Smooth muscle cell (in vitro differentiated cells): ENCODE measurements around the gene KLHL15. TPM values are rescaled to one million over a fixed set of nuclear protein-coding genes. Genes with fewer than 3 reads are reported as not detected.

Experiments
- DNase-seq: peaks from one replicate; lab custom pipeline; 2025; ENCODE audit not compliant: unreplicated experiment; lab: John Stamatoyannopoulos, UW
- H2AFZ ChIP-seq: fragments of 200-600 bp; sonication (generic); 2 replicates; pipeline ENCODE4 v1.6.0; 2016; ENCODE audit warnings: antibody characterized with exemption, low read depth, mild to moderate bottlenecking
- H3F3A ChIP-seq: fragments of 200-600 bp; sonication (generic); 2 replicates; pipeline ENCODE4 v1.6.0; 2017; ENCODE audit warnings: antibody characterized with exemption, low read depth
- H3K27ac ChIP-seq: fragments of 200-600 bp; sonication (generic); 2 replicates; pipeline ENCODE4 v1.5.1; 2016; ENCODE audit warnings: low read depth, mild to moderate bottlenecking
- H3K27me3 ChIP-seq: fragments of 200-600 bp; sonication (generic); 2 replicates; pipeline ENCODE4 v1.6.1; 2016; ENCODE audit warnings: low read depth, mild to moderate bottlenecking
- H3K36me3 ChIP-seq: fragments of 200-600 bp; sonication (generic); 2 replicates; pipeline ENCODE4 v1.5.1; 2016; ENCODE audit warnings: low read depth
- H3K4me1 ChIP-seq: fragments of 200-600 bp; sonication (generic); 2 replicates; pipeline ENCODE4 v1.5.1; 2016; ENCODE audit warnings: low read depth
- H3K4me2 ChIP-seq: fragments of 200-600 bp; sonication (generic); 2 replicates; pipeline ENCODE4 v1.6.0; 2016; ENCODE audit warnings: mild to moderate bottlenecking
- H3K4me3 ChIP-seq: fragments of 200-600 bp; sonication (generic); 2 replicates; pipeline ENCODE4 v1.5.1; 2016; ENCODE audit warnings: mild to moderate bottlenecking
- H3K79me2 ChIP-seq: fragments of 200-600 bp; sonication (generic); 2 replicates; pipeline ENCODE4 v1.6.0; 2016; ENCODE audit warnings: low read depth, mild to moderate bottlenecking
- H3K9ac ChIP-seq: fragments of 200-600 bp; sonication (generic); 2 replicates; pipeline ENCODE4 v1.6.0; 2016; ENCODE audit warnings: low read depth
- H3K9me3 ChIP-seq: fragments of 200-600 bp; sonication (generic); replicated peaks from 2 replicates; pipeline ENCODE4 v1.5.1; 2016; ENCODE audit warnings: low read depth
- H4K20me1 ChIP-seq: fragments of 200-600 bp; sonication (generic); 2 replicates; pipeline ENCODE4 v1.6.0; 2016; ENCODE audit warnings: low read depth
- WGBS: methylation state at CpG from one replicate; pipeline ENCODE4 v1.1.7; 2016; ENCODE audit warnings: low lambda C conversion rate; 5-methylcytosine and 5-hydroxymethylcytosine counted together
- polyA plus RNA-seq: library from polyadenylated mRNA; unstranded; fragments of >200 nt; fragmentation: Nextera tagmentation; extraction: Ambion mirVana; gene quantifications from 2 replicates; pipeline ENCODE4 v1.2.1, GENCODE V29; 2016
- total RNA-seq: library from RNA; depleted of rRNA; stranded (reverse); fragments of >200 nt; gene quantifications from 2 replicates; pipeline ENCODE4 v1.2.3, GENCODE V29; 2014
- TF ChIP-seq, protein P1 (sequence below): fragments of 200-600 bp; sonication (generic); IDR thresholded peaks from 2 replicates; pipeline ENCODE4 v1.5.1; 2017; ENCODE audit warnings: borderline replicate concordance, mild to moderate bottlenecking, antibody characterized with exemption; ENCODE audit not compliant: insufficient read depth, poor library complexity, severe bottlenecking

Gene KLHL15
- total and polyA plus RNA-seq, 2 experiments from 2014 or later: 16.8 to 53.3 TPM

DNA sequence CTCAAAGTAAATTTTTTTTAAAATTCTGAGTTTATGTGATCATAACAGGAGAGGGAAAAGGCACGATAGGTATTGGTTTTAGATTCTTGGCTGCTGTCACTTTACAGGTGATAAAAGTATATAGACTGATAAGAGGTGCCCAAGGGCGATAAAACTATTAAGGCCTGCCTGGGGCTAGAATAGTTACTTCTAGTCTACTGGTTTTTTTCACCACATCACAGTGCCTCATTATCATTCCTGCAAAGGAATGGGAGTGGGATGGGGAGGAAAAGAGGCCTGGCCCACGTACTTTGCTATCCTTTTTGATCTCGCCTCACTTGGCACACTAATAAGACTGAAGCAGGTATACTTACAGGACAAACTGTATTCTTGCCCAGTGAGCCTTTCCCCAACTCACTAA, 72.6 kb downstream of the KLHL15 start:
- Histone ChIP-seq H3K9me3 (no peaks in the 10 kb centered on the region), H3K4me2 (no peak overlapping the region), H3K27ac (no peak overlapping the region), H3K4me1 (peaks cover 13% of the 10 kb centered on the region), H3K27me3 (no peaks in the 10 kb centered on the region), H4K20me1 (no peaks in the 10 kb centered on the region), H3K9ac (no peak overlapping the region), H2AFZ (peak overlapping the region; percentile 43), H3K79me2 (no peaks in the 10 kb centered on the region), H3F3A (no peaks in the 10 kb centered on the region), H3K4me3 (no peak overlapping the region), H3K36me3 (no peaks in the 10 kb centered on the region)
- no peak for DNase-seq
- WGBS: 57% methylated on average over 4 of the region's 4 CpGs
- TF ChIP-seq, protein P1, sequence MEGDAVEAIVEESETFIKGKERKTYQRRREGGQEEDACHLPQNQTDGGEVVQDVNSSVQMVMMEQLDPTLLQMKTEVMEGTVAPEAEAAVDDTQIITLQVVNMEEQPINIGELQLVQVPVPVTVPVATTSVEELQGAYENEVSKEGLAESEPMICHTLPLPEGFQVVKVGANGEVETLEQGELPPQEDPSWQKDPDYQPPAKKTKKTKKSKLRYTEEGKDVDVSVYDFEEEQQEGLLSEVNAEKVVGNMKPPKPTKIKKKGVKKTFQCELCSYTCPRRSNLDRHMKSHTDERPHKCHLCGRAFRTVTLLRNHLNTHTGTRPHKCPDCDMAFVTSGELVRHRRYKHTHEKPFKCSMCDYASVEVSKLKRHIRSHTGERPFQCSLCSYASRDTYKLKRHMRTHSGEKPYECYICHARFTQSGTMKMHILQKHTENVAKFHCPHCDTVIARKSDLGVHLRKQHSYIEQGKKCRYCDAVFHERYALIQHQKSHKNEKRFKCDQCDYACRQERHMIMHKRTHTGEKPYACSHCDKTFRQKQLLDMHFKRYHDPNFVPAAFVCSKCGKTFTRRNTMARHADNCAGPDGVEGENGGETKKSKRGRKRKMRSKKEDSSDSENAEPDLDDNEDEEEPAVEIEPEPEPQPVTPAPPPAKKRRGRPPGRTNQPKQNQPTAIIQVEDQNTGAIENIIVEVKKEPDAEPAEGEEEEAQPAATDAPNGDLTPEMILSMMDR: no peak

DNA sequence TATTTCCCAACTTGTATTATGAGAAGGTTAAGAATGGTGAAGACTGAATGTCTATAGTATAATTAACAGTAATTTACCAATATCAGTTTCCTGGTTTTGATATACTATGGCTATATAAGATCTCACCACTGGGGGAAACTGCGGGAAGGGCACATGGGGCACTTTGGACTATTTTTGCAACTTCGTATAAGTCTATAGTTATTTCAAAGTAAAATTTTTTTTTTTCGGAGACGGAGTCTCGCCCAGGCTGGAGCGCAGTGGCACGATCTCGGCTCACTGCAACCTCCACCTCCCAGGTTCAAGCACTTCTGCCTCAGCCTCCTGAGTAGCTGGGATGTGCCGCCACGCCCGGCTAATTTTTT, 73.1 kb downstream of the KLHL15 start:
- Histone ChIP-seq H3K4me1 (peaks cover 13% of the 10 kb centered on the region), H3K27me3 (no peaks in the 10 kb centered on the region), H3K4me2 (peak overlapping the region; percentile 74), H3F3A (no peaks in the 10 kb centered on the region), H3K9me3 (no peaks in the 10 kb centered on the region), H3K9ac (no peak overlapping the region), H4K20me1 (no peaks in the 10 kb centered on the region), H3K4me3 (no peak overlapping the region), H3K36me3 (no peaks in the 10 kb centered on the region), H2AFZ (peak overlapping the region; percentile 93), H3K79me2 (no peaks in the 10 kb centered on the region), H3K27ac (no peak overlapping the region)
- TF ChIP-seq, protein P1: no peak
- no peak for DNase-seq
- WGBS: 86% methylated on average over 11 of the region's 11 CpGs

DNA sequence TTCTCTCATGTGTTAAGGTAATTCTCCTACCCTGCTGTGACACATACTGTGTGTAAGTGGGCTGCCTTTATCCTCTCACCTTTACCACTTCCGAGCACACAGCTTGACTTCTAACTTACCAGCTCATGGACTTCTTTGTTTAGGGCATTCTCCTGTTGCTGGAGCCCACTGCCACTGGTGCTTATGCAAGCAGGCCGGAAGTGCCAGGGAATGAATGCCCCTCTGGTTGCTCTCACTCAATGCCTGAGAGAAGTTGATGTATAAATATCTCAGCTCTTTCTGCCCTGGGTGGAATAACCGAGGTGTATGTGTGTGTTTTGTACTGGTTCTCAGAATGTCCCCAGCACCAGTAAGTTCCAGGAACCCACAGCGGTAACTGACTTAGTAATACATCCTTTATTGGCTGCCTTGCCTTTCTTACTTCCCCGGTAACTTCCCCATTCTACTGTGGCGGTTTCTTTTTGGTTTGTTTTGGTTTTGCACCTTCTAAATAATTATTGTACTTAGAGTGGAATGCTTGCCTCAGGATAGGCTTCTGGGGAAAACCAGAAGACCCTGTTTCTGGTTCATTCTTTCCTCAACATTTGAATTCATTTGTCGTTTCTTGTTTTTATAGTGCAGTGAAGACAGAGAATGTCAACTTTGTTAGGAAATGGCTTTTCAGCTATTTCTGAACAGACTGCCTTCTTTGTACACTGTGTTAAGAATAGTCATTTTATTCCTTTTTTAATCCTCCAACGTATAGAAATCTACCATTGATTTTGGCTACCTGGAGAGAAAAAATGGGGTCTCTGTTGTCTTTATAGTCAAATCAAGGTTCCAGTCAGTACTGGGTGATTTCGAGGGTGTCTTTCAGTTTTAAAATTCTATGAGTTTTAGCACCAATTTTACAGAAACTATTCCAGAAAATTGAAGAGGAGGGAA, 73.7 kb downstream of the KLHL15 start:
- H3K27ac ChIP-seq: no peak overlapping the region
- H3K9ac ChIP-seq: peak overlapping the region; percentile 7
- H3K36me3 ChIP-seq: no peaks in the 10 kb centered on the region
- H3K4me2 ChIP-seq: peak overlapping the region; percentile 74
- no peaks in the 10 kb centered on the region for H3F3A ChIP-seq
- no peak overlapping the region for H3K4me3 ChIP-seq
- H3K9me3 ChIP-seq: no peaks in the 10 kb centered on the region
- 28% methylated on average over 9 of the region's 9 CpGs for WGBS
- H3K4me1 ChIP-seq: peaks cover 13% of the 10 kb centered on the region
- TF ChIP-seq, protein P1: no peak
- peak overlapping the region; percentile 93 for H2AFZ ChIP-seq
- no peaks in the 10 kb centered on the region for H3K27me3 ChIP-seq
- H4K20me1 ChIP-seq: no peaks in the 10 kb centered on the region
- no peaks in the 10 kb centered on the region for H3K79me2 ChIP-seq
- no peak for DNase-seq

DNA sequence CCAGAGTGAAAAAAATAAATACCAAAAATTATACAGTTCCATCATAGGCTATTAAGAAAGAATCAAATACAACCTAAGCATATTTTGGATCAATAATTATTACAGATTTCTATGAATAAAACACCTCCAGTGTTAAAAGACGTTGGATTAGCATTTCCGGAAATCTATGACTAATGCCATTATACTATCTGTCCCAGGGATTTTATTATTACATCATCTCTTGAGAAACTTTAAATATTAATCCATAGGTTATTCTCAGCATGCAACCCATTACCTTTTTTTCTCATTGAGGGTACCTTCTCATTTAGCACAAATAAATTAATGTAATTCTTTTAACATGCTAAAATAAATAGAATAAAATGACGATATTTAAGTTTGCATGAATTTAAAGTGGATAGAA, 74.6 kb downstream of the KLHL15 start:
- Histone ChIP-seq H3F3A (no peaks in the 10 kb centered on the region), H3K79me2 (no peaks in the 10 kb centered on the region), H2AFZ (peak overlapping the region; percentile 93), H3K4me1 (peaks cover 13% of the 10 kb centered on the region), H3K27ac (no peak overlapping the region), H3K27me3 (no peaks in the 10 kb centered on the region), H4K20me1 (no peaks in the 10 kb centered on the region), H3K4me2 (no peak overlapping the region), H3K9ac (no peak overlapping the region), H3K36me3 (no peaks in the 10 kb centered on the region), H3K4me3 (no peak overlapping the region), H3K9me3 (no peaks in the 10 kb centered on the region)
- DNase-seq: no peak
- TF ChIP-seq, protein P1: no peak
- whole genome bisulfite sequencing: 57% methylated on average over 3 of the region's 3 CpGs
